Measurements from ENCODE around the gene TEX10. TPM values are rescaled to one million over a fixed set of nuclear protein-coding genes. Genes with fewer than 3 reads are reported as not detected.
A peak's percentile ranks its signal among the peaks of the same experiment; 100 is the strongest.
"Not testable (repeated sequence)": the region's sequence is repeated elsewhere in the genome, so short reads cannot be mapped to it uniquely, and the experiment has no call there.

TEX10 gene
- total RNA-seq, result 10 to 100 TPM; 18.6 to 53.3 (median 28.4) TPM

DNA sequence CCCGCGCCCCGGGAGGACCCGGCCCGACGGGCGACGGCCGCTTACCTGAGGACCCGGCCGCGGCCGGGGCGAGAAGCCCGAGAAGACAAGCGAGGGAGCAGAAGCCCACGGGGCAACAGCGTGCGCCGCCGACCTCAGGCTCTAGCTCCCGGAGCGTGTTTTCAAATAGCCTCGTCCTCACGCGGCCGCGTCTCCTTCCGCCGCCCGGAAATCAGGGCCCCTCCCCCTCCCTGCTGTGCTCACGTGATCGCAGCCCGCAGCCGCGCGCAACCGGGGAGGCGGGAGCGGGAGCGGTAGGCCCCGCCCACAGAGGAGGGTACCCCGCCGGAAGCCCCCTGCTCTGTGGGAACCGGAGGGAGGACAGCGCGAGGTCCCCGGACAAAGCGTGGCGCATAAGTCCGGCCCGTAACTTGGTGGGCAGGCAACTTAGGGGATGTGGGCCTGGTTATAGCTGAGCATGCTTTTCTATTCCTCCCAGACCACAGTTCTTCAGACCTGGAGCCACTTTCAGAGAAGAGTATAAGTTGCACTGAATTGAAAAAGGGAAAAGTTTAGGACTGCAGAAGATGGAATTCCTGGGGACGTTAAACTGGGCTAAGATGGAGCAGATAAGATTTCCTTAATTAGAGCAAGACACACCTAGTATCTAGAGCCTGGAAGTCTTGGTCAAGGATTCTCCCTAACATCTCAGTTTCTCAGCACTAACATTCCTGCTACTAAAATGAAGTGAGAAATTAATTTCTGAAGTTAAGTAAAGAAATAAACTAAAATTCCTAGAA, at the start of gene TEX10:
Gene TEX10, minus strand, starts transcription at position 216 of the 779 bp plus-strand sequence. CDS start 3,579 bp downstream, outside the sequence.
- Histone ChIP-seq H3K4me1 (replicated peaks in 1 of 2) (peaks cover 17 to 30% of the 10 kb centered on the region in 2 donors), H3K27ac (peak within 1 kb of the TSS; percentile 58 to 76), H3K4me3 (peak within 1 kb of the TSS; percentile 61 to 96 (median 74))
- ATAC-seq (replicated peaks in 6 of 8), result peak; percentile 82 to 94 (median 92)
- in situ Hi-C loops (cut with MboI; ENCODE audit: low pct_unique_long_range_greater_than_20kb in 2 of 9, low sequenced_read_pairs in 9 of 9, unreplicated experiment in 9 of 9), result no loop called here
- WGBS, 10 experiments, result 0% methylated on average over 1 to 2 of the region's 53 CpGs; no CpG with 5 or more reads in 2 of the 10 experiments

DNA sequence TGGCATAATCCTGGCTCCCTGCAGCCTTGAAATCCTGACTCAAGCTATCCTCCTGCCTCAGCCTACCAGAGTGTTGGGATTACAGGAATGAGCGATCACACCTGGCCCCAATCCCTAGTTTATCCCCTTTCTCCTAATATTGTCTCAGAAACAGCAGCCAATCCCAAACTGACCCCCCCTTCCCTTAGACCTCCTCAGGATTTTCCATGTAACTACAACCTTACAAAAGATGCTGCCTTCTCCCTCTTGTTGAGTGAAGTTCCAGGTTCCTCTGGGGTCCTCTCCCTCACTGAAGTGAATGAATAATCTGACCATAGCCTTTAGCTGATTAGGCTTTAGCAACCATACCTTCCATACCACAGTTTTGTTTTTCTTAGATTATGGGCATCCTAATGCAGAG, 48.3 kb upstream of the TEX10 start:
- 80 to 100% (median 85%) methylated on average over 1 of the region's 1 CpG; no CpG with 5 or more reads in 4 of the 10 experiments for WGBS, 10 experiments
- in situ Hi-C loops (cut with MboI; ENCODE audit: low pct_unique_long_range_greater_than_20kb in 2 of 9, low sequenced_read_pairs in 9 of 9, unreplicated experiment in 9 of 9), result no loop called here
- Histone ChIP-seq H3K4me3 (no peak overlapping the region), H3K27ac (no peak overlapping the region), H3K4me1 (replicated peaks in 1 of 2) (no peaks in the 10 kb centered on the region)
- no peak for ATAC-seq (replicated peaks in 6 of 8)

DNA sequence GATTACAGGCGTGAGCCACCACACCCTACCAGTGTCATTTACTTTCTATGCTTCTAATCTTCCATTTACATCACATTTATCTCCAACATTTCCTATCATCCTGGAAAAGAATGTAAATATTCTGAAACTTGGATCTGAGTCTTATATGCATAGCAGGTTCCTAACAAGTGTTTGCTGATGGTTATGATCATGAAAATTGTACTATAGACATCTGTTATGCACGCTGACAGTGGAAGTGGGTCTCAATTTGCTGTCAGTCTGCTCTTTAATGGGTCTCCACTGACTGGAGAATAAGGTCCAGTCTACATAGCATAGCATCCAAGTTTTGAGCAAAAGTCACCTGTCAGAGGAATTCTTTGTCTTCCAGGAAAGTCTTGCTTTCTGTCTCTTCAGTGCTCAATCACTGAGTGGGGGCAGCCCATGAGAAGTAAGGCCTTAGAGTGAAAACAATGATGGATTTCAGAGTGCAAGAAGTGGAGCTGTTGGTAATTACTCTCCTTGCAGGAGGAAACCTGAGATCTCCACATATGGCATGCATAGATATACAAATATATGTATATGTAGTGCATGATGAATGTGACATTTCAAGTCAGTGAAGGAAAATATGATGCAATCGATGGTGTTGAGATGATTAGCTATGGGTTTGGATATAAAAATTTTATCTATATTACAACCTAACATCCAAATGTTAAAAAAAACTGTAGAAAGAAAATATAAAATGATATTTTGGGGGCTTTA, 45.0 kb upstream of the TEX10 start:
- no peak overlapping the region for H3K4me3 ChIP-seq
- ATAC-seq (replicated peaks in 6 of 8), result peak in 3 of 8 experiments; percentile 83 to 92 (median 89)
- WGBS, 10 experiments, result 0 to 100% (median 71%) methylated on average over 1 to 2 of the region's 3 CpGs; no CpG with 5 or more reads in 1 of the 10 experiments

DNA sequence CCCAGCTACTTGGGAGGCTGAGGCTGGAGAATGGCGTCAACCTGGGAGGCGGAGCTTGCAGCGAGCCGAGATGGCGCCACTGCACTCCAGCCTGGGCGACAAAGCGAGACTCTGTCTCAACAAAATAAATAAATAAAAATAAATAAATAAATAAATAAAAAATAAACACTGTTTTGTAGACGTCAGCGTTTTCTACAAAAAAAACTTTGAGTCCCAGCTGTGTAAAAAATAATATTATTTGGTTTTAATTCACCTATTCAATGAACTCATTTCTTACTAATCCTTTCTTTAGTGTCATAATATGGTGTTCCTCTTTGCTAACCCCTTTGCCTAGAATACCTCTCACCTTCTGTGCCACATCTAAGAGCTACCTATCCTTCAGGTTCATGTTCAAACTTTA, 44.0 kb upstream of the TEX10 start:
- ATAC-seq (replicated peaks in 6 of 8), result no peak
- 90 to 100% (median 98%) methylated on average over 1 to 9 of the region's 9 CpGs for WGBS, 10 experiments
- Histone ChIP-seq H3K27ac (no peak overlapping the region), H3K4me3 (no peak overlapping the region), H3K4me1 (replicated peaks in 1 of 2) (no peaks in the 10 kb centered on the region)
- in situ Hi-C loops (cut with MboI; ENCODE audit: low pct_unique_long_range_greater_than_20kb in 2 of 9, low sequenced_read_pairs in 9 of 9, unreplicated experiment in 9 of 9), result no loop called here

More for the DNA sequence above, 45.0 kb upstream of the TEX10 start:
- Histone ChIP-seq H3K4me1 (replicated peaks in 1 of 2) (no peaks in the 10 kb centered on the region), H3K27ac (no peak overlapping the region)
- in situ Hi-C loops (cut with MboI; ENCODE audit: low pct_unique_long_range_greater_than_20kb in 2 of 9, low sequenced_read_pairs in 9 of 9, unreplicated experiment in 9 of 9), result no loop called here

DNA sequence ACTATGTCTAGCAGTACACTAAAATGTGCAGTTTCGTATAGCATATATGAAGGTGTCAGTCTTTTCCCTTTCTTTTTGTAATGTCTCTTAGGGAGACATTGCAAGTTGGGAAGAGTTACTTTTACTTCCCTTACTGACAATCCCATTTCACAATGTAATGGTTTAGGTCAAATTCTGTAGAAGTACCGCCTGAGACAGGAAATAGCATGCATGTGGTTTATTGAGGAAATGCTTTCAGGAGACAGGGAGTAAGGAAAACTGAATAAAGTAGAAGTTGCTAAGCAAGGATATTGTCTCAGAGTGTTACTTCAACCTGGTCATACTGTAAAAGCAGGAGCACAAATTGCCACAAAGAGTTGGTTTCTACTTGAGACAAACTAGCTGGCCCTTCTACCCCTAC, 42.1 kb upstream of the TEX10 start:
- in situ Hi-C loops (cut with MboI; ENCODE audit: low pct_unique_long_range_greater_than_20kb in 2 of 9, low sequenced_read_pairs in 9 of 9, unreplicated experiment in 9 of 9), result no loop called here
- no peaks in the 10 kb centered on the region for H3K4me1 ChIP-seq (replicated peaks in 1 of 2)
- H3K27ac ChIP-seq, result no peak overlapping the region
- WGBS, 10 experiments, result 83 to 100% (median 100%) methylated on average over 1 to 2 of the region's 2 CpGs; no CpG with 5 or more reads in 3 of the 10 experiments
- no peak for ATAC-seq (replicated peaks in 6 of 8)
- H3K4me3 ChIP-seq, result no peak overlapping the region

DNA sequence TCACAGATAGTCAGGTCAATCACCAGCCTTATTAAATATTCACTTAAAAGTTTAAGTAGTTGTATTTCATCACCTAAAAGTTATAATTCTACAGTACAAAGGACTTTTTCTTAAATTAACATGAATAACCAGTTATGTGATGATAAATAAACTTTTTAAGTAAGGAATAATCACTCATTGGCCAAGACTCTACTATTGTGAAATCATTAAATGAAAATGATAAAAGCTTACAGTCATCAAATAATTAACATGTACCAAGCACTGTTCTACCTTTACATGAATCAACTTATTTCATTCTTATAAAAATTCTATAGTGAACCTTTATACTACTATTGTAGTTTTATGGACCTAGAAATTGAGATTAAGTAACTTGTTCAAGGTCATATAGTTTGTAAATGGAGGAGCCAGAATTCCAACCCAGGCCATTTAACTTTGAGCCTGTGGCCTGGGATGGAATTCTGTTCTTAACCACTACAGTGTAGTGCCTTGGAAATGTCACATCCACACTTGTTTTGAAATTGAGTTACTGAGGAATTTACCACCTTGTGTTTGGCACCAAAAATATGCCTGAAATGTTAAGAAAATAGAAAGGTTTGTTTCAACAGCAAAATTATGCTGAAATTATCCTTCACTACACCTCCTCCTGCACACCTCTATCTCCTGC, 41.4 kb upstream of the TEX10 start:
- in situ Hi-C loops (cut with MboI; ENCODE audit: low pct_unique_long_range_greater_than_20kb in 2 of 9, low sequenced_read_pairs in 9 of 9, unreplicated experiment in 9 of 9), result no loop called here
- Histone ChIP-seq H3K4me1 (replicated peaks in 1 of 2) (no peaks in the 10 kb centered on the region), H3K27ac (no peak overlapping the region), H3K4me3 (no peak overlapping the region)
- no peak for ATAC-seq (replicated peaks in 6 of 8)

DNA sequence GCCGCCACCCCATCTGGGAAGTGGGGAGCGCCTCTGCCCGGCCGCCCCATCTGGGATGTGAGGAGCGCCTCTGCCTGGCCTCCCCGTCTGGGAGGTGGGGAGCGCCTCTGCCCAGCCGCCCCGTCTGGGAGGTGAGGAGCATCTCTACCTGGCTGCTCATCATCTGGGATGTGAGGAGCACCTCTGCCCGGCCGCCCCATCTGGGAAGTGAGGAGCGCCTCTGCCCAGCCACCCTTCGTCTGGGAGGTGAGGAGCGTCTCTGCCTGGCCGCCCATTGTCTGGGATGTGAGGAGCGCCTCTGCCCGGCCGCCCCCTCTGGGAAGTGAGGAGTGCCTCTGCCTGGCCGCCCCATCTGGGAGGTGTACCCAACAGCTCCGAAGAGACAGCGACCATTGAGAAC, 40.2 kb upstream of the TEX10 start:
- WGBS, 10 experiments, result 97 to 100% methylated on average over 4 to 6 of the region's 21 CpGs; no CpG with 5 or more reads in 8 of the 10 experiments
- in situ Hi-C loops (cut with MboI; ENCODE audit: low pct_unique_long_range_greater_than_20kb in 2 of 9, low sequenced_read_pairs in 9 of 9, unreplicated experiment in 9 of 9); H3K4me3 ChIP-seq; ATAC-seq (replicated peaks in 6 of 8); H3K4me1 ChIP-seq (replicated peaks in 1 of 2); H3K27ac ChIP-seq: not testable (repeated sequence)

DNA sequence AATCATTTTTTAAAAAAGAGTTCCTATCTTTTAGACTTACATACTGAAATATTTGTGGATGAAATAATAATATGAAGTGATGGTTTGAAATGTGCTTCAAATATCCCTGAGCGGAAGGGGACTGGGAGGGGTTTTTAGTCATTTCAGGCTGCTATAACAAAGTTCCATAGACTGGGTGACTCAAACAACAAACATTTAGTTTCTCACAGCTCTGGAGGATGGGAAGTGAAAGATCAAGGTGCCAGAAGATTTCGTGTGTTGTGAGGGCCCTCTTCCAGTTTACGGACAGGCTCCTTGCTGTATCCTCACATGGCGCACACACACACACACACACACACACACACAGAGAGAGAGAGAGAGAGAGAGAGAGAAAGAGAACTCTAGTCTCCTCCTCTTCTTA, 27.1 kb upstream of the TEX10 start:
- in situ Hi-C loops (cut with MboI; ENCODE audit: low pct_unique_long_range_greater_than_20kb in 2 of 9, low sequenced_read_pairs in 9 of 9, unreplicated experiment in 9 of 9), result no loop called here
- 30 to 100% (median 67%) methylated on average over 1 to 4 of the region's 4 CpGs; no CpG with 5 or more reads in 3 of the 10 experiments for WGBS, 10 experiments
- Histone ChIP-seq H3K27ac (no peak overlapping the region), H3K4me1 (replicated peaks in 1 of 2) (no peaks in the 10 kb centered on the region), H3K4me3 (no peak overlapping the region)
- peak in 2 of 8 experiments; percentile 38 to 51 for ATAC-seq (replicated peaks in 6 of 8)

DNA sequence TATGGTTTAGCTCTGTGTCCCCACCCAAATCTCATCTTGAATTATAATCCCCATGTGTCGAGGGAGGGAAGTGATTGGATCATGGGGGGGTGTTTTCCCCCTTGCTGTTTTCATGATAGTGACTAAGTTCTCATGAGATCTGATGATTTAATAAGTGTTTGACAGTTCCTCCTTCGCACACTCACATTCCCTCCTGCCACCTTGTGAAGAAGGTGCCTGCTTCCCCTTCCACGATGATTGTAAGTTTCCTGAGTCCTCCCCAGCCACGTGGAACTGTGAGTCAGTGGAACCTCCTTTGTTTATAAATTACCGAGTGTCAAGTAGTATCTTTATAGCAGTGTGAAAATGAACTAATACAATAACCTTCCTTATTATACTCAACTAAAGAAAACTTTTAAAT, 24.3 kb upstream of the TEX10 start:
- Histone ChIP-seq H3K4me1 (replicated peaks in 1 of 2) (no peaks in the 10 kb centered on the region), H3K4me3 (no peak overlapping the region), H3K27ac (no peak overlapping the region)
- in situ Hi-C loops (cut with MboI; ENCODE audit: low pct_unique_long_range_greater_than_20kb in 2 of 9, low sequenced_read_pairs in 9 of 9, unreplicated experiment in 9 of 9), result no loop called here
- ATAC-seq (replicated peaks in 6 of 8), result peak in 1 of 8 experiments; percentile 6
- WGBS, 10 experiments, result 41 to 100% (median 87%) methylated on average over 1 to 5 of the region's 5 CpGs; no CpG with 5 or more reads in 2 of the 10 experiments

DNA sequence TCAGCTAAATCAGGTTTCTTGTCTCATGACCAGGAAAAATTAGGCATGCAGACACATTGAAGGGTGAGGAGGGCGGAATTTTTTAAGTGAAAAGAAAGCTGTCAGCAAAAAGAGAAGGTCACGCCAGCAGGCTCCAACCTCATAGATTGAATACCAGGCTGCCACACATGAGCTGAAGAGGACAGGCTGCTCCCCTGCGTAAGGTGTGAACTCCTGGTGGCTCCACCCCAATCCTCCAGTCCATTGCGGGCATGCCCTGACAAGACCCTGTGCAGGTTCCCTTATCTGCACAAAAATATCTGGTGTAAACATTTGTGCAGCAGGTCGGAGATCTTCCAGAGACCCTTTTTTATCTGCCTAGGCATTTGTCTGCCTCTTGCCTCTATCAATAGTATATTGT, 22.9 kb upstream of the TEX10 start:
- H3K4me3 ChIP-seq, result no peak overlapping the region
- in situ Hi-C loops (cut with MboI; ENCODE audit: low pct_unique_long_range_greater_than_20kb in 2 of 9, low sequenced_read_pairs in 9 of 9, unreplicated experiment in 9 of 9), result no loop called here
- no peaks in the 10 kb centered on the region for H3K4me1 ChIP-seq (replicated peaks in 1 of 2)
- ATAC-seq (replicated peaks in 6 of 8), result peak in 2 of 8 experiments; percentile 74 to 82
- H3K27ac ChIP-seq, result no peak overlapping the region
- WGBS, 10 experiments, result 81 to 100% (median 90%) methylated on average over 2 to 5 of the region's 5 CpGs

DNA sequence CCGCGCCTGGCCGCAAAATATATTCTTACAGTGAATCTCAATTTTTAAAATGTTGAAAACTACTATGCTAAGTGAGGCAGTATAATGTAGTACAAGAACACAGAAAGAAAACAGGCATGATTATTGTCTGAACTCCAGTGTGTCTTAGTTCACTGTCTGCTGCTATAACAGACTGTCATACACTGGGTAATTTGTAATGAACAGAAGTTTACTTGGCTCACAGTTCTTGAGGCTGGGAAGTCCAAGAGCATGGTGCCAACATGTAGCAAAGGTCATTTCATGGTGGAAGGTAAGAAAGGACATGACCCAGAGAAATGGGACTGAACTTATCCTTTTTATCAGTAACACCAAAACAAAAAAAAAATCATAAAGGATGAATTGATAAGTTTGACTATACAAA, 19.9 kb upstream of the TEX10 start:
- no peak for ATAC-seq (replicated peaks in 6 of 8)
- 96 to 100% (median 99%) methylated on average over 3 of the region's 3 CpGs; no CpG with 5 or more reads in 6 of the 10 experiments for WGBS, 10 experiments
- no peak overlapping the region for H3K27ac ChIP-seq

DNA sequence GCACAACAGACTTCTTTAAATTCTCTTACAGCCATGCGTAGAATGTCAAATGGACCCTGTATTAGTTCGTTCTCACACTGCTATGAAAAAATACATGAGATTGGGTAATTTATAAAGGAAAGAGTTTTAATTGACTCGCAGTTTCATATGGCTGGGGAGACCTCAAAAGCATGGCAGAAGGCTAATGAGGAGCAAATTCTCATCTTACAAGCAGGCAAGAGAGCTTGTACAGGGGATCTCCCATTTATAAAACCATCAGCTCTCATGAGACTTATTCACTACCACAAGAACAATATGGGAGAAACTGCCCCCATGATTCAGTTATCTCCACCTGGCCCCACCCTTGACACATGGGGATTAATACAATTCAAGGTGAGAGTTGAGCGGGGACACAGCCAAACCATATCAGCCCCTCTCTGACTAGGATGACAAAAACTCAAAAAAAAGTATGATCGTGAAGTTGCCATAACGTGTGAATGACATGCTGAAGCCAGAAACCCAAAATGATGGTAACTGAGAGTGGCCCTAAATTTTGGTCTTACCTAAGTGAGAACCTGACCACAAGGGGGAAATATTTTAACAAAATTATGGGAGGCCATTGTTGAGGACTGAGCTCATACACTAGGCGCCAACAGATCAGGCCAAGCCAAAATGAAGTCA, 17.5 kb upstream of the TEX10 start:
- 82 to 100% (median 95%) methylated on average over 2 to 7 of the region's 7 CpGs for WGBS, 10 experiments
- in situ Hi-C loops (cut with MboI; ENCODE audit: low pct_unique_long_range_greater_than_20kb in 2 of 9, low sequenced_read_pairs in 9 of 9, unreplicated experiment in 9 of 9), result no loop called here
- Histone ChIP-seq H3K4me3 (no peak overlapping the region), H3K4me1 (replicated peaks in 1 of 2) (no peaks in the 10 kb centered on the region), H3K27ac (no peak overlapping the region)
- ATAC-seq (replicated peaks in 6 of 8), result no peak

More for the DNA sequence above, 19.9 kb upstream of the TEX10 start:
- H3K4me1 ChIP-seq (replicated peaks in 1 of 2), result no peaks in the 10 kb centered on the region
- in situ Hi-C loops (cut with MboI; ENCODE audit: low pct_unique_long_range_greater_than_20kb in 2 of 9, low sequenced_read_pairs in 9 of 9, unreplicated experiment in 9 of 9), result no loop called here
- no peak overlapping the region for H3K4me3 ChIP-seq
